ENCODE results near the gene DPYSL5.

The DPYSL5 gene

DNA sequence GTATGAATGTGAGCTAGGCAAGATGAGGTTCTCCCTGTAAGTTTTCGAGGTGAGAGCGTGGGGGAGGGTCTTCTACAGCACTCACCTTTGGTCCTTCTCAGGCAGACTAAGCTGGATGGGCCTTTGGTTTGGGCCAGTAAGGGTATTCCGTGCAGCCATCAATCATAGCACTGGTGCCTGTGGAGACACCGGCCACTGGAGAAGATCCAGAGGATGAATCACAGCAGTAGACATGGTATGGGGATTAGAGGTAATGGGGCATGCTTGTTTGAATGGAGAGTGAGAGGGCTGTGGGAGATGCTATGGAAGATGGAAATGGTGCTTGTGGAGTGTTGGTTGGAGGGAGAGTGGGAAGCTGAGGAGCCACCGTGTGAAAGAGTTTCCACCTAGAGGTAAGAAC, 138.6 kb downstream of the DPYSL5 start:
- H3K27me3 ChIP-seq (ENCODE audit: low read depth, low read length), result peaks cover 14% of the 10 kb centered on the region
- no peak overlapping the region for H3K4me2 ChIP-seq (ENCODE audit: low read length)
- H3K4me3 ChIP-seq (ENCODE audit: low read length), result no peak overlapping the region
- no peaks in the 10 kb centered on the region for H3K4me1 ChIP-seq (ENCODE audit: low read length)
- H3K36me3 ChIP-seq (replicated peaks; ENCODE audit: low read depth, low read length), result no peaks in the 10 kb centered on the region
- H2AFZ ChIP-seq (ENCODE audit: low read depth, low read length), result no peak overlapping the region
- no peaks in the 10 kb centered on the region for H3K79me2 ChIP-seq (ENCODE audit: low read length)
- H3K9me3 ChIP-seq (ENCODE audit: insufficient read depth, low read length), result no peaks in the 10 kb centered on the region
- TF ChIP-seq, protein P1, sequence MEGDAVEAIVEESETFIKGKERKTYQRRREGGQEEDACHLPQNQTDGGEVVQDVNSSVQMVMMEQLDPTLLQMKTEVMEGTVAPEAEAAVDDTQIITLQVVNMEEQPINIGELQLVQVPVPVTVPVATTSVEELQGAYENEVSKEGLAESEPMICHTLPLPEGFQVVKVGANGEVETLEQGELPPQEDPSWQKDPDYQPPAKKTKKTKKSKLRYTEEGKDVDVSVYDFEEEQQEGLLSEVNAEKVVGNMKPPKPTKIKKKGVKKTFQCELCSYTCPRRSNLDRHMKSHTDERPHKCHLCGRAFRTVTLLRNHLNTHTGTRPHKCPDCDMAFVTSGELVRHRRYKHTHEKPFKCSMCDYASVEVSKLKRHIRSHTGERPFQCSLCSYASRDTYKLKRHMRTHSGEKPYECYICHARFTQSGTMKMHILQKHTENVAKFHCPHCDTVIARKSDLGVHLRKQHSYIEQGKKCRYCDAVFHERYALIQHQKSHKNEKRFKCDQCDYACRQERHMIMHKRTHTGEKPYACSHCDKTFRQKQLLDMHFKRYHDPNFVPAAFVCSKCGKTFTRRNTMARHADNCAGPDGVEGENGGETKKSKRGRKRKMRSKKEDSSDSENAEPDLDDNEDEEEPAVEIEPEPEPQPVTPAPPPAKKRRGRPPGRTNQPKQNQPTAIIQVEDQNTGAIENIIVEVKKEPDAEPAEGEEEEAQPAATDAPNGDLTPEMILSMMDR (IDR thresholded peaks at IDR 0.05; ENCODE audit: low read depth, low read length), result no peak
- TF ChIP-seq EZH2phosphoT487 (IDR thresholded peaks at IDR 0.05; ENCODE audit: low read depth), result no peak
- H3K27ac ChIP-seq (ENCODE audit: low read length), result no peak overlapping the region
- no peak overlapping the region for H3K9ac ChIP-seq (ENCODE audit: low read length)
- no peaks in the 10 kb centered on the region for H4K20me1 ChIP-seq (ENCODE audit: insufficient read depth, low read length)

DNA sequence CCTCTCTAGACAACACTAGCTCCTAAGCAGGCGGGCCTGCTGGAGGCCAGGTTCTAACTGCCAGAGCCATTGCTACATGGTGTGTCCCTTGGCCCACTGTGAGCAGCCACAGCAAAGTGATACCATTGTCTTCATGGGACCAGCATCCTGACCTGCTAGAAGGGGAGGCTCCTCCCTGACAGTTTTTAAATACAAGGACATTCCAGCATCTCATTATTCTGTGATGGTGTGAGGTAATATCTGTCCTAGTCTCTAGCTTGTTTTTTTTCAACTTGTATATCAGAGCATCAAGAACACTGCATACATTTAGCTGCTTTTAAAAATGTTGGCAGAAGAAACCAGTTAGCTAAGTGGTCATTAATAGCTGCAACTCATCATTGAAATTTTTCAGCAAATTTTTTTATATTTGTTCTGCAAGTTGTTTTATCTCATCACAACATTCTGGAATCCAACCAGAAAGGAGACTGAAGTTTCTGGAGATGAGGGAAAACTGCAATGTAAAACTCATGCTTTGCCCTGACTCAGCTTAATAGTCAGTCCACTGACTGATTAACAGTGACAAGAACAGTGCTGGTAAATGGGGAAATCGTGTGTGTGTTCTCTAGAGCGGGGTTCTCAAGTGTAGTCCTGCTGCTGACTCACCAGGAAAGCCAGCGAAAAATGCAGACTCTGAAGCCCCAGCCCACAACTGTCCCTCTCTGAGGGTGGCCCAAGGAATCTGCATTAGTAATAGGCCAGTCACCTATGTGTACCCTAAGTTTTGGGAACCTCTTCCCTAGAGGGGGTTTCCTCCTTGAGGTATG, 140.3 kb downstream of the DPYSL5 start:
- H3K27me3 ChIP-seq (ENCODE audit: low read depth, low read length), result peaks cover 14% of the 10 kb centered on the region
- no peaks in the 10 kb centered on the region for H3K79me2 ChIP-seq (ENCODE audit: low read length)
- no peaks in the 10 kb centered on the region for H3K9me3 ChIP-seq (ENCODE audit: insufficient read depth, low read length)
- no peak overlapping the region for H3K4me2 ChIP-seq (ENCODE audit: low read length)
- H4K20me1 ChIP-seq (ENCODE audit: insufficient read depth, low read length), result no peaks in the 10 kb centered on the region
- H3K27ac ChIP-seq (ENCODE audit: low read length), result no peak overlapping the region
- TF ChIP-seq, protein P1 (IDR thresholded peaks at IDR 0.05; ENCODE audit: low read depth, low read length), result no peak
- no peak for TF ChIP-seq EZH2phosphoT487 (IDR thresholded peaks at IDR 0.05; ENCODE audit: low read depth)
- H3K36me3 ChIP-seq (replicated peaks; ENCODE audit: low read depth, low read length), result no peaks in the 10 kb centered on the region
- H3K4me3 ChIP-seq (ENCODE audit: low read length), result no peak overlapping the region
- no peak overlapping the region for H2AFZ ChIP-seq (ENCODE audit: low read depth, low read length)
- no peaks in the 10 kb centered on the region for H3K4me1 ChIP-seq (ENCODE audit: low read length)
- no peak overlapping the region for H3K9ac ChIP-seq (ENCODE audit: low read length)

DNA sequence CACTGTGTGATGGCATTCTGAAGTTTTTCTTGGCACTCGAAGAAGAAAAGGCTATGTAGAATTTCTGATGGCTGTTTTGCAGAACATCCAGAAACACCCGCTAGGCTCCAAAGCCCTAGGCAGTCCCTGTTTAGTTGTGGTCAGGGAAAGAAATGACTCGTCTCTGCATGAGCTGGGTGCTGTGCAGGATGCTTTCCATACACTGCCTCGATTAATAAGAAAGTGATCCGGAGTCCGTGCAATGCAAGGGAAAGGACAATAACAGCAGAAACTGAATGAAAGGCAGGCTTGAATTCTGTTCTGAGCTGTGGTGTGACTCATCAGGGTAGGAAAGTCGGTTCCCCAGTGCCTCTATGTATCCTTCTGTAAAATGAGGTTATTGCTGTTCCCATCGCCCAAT, 141.2 kb downstream of the DPYSL5 start:
- H2AFZ ChIP-seq (ENCODE audit: low read depth, low read length), result no peak overlapping the region
- no peaks in the 10 kb centered on the region for H3K9me3 ChIP-seq (ENCODE audit: insufficient read depth, low read length)
- H3K4me1 ChIP-seq (ENCODE audit: low read length), result no peaks in the 10 kb centered on the region
- H3K4me3 ChIP-seq (ENCODE audit: low read length), result no peak overlapping the region
- H3K79me2 ChIP-seq (ENCODE audit: low read length), result no peaks in the 10 kb centered on the region
- no peaks in the 10 kb centered on the region for H3K36me3 ChIP-seq (replicated peaks; ENCODE audit: low read depth, low read length)
- H3K9ac ChIP-seq (ENCODE audit: low read length), result no peak overlapping the region
- H3K27ac ChIP-seq (ENCODE audit: low read length), result no peak overlapping the region
- peaks cover 15% of the 10 kb centered on the region for H3K27me3 ChIP-seq (ENCODE audit: low read depth, low read length)
- no peaks in the 10 kb centered on the region for H4K20me1 ChIP-seq (ENCODE audit: insufficient read depth, low read length)
- TF ChIP-seq EZH2phosphoT487 (IDR thresholded peaks at IDR 0.05; ENCODE audit: low read depth), result no peak
- TF ChIP-seq, protein P1 (IDR thresholded peaks at IDR 0.05; ENCODE audit: low read depth, low read length), result no peak
- H3K4me2 ChIP-seq (ENCODE audit: low read length), result no peak overlapping the region

DNA sequence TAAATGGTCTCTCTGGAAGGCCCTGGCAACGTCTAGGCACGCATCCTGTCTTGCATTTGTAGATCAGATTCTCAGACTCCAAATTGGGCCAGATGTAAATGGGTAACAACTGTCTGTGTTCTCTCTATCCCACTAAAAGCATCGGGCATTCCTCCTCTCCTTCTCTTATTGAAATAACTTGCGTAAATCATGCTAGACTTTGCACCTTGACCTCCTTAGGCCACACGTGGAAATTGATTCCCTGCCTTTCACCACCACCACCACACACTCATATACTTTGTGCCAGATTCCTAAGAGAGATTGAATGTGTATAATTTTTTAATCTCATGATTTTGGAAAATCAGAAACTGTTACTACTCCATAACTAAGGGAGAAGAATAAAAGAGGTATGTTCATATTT, 143.8 kb downstream of the DPYSL5 start:
- Histone ChIP-seq H3K4me2 (ENCODE audit: low read length) (no peak overlapping the region), H3K9ac (ENCODE audit: low read length) (no peak overlapping the region), H3K9me3 (ENCODE audit: insufficient read depth, low read length) (no peaks in the 10 kb centered on the region), H3K36me3 (replicated peaks; ENCODE audit: low read depth, low read length) (no peaks in the 10 kb centered on the region), H3K27ac (ENCODE audit: low read length) (no peak overlapping the region), H4K20me1 (ENCODE audit: insufficient read depth, low read length) (no peaks in the 10 kb centered on the region), H3K4me3 (ENCODE audit: low read length) (no peak overlapping the region), H3K4me1 (ENCODE audit: low read length) (no peaks in the 10 kb centered on the region), H3K27me3 (ENCODE audit: low read depth, low read length) (peaks cover 12% of the 10 kb centered on the region), H3K79me2 (ENCODE audit: low read length) (no peaks in the 10 kb centered on the region), H2AFZ (ENCODE audit: low read depth, low read length) (no peak overlapping the region)
- TF ChIP-seq EZH2phosphoT487 (IDR thresholded peaks at IDR 0.05; ENCODE audit: low read depth), result no peak
- TF ChIP-seq, protein P1 (IDR thresholded peaks at IDR 0.05; ENCODE audit: low read depth, low read length), result no peak
